Vagina (tissue), 2 donors: ENCODE measurements around the gene SLC13A5. TPM values are rescaled to one million over a fixed set of nuclear protein-coding genes. Genes with fewer than 3 reads are reported as not detected.

ENCODE experiments used
- DNase-seq, 2 donors: peaks; one replicate each; pipeline ENCODE4 v3.0.0-alpha.2; 2017; ENCODE audit errors: extremely low spot score in 2 of 2
- H3K27ac ChIP-seq: fragments of 200-600 bp; sonication (generic); one replicate; pipeline ENCODE4 v1.5.1; 2019
- H3K27me3 ChIP-seq: fragments of 200-600 bp; sonication (generic); one replicate; pipeline ENCODE4 v1.5.1; 2019
- H3K36me3 ChIP-seq, 2 donors: fragments of 200-600 bp; sonication (generic); one replicate each; pipeline ENCODE4 v1.5.1; 2017 to 2019
- H3K4me1 ChIP-seq: fragments of 200-600 bp; sonication (generic); one replicate; pipeline ENCODE4 v1.5.1; 2019
- H3K4me3 ChIP-seq, 2 donors: fragments of 200-600 bp; sonication (generic); 1 replicate in 1 of 2; 2 replicates in 1 of 2; pipeline ENCODE4 v1.5.1; 2016 to 2019
- H3K9me3 ChIP-seq: fragments of 200-600 bp; sonication (generic); one replicate; pipeline ENCODE4 v1.5.1; 2019
- POLR2A ChIP-seq, 2 donors: fragments of 450-650 bp; IDR thresholded peaks; one replicate each; pipeline ENCODE4 v1.6.1; 2017; ENCODE audit warnings: antibody characterized with exemption in 2 of 2, mild to moderate bottlenecking in 2 of 2, moderate library complexity in 2 of 2
- POLR2AphosphoS5 ChIP-seq, 2 donors: sonication (generic); formaldehyde crosslinking; IDR thresholded peaks; one replicate each; pipeline ENCODE4 v1.9.0; 2017; ENCODE audit warnings: antibody characterized with exemption in 2 of 2, mild to moderate bottlenecking in 2 of 2, low read depth in 1 of 2; ENCODE audit not compliant: insufficient read depth in 1 of 2
- intact Hi-C: fragments of 100-400 bp; cut with DNase I; formaldehyde crosslinking; loops from one replicate; pipeline ENCODE4 v1.15.1; 2023
- total RNA-seq: library from RNA; depleted of rRNA; stranded (reverse); fragments of >200 nt; gene quantifications from one replicate; pipeline ENCODE4 v1.2.3, GENCODE V29; 2016
- TF ChIP-seq, protein P1 (sequence below), 3 experiments: fragments of 450-650 bp in 2 of 3; fragments of 200-600 bp in 1 of 3; sonication (generic) in 1 of 3; IDR thresholded peaks; one replicate each; pipeline ENCODE4 v1.5.1; 2017 to 2019; ENCODE audit warnings: antibody characterized with exemption in 3 of 3, mild to moderate bottlenecking in 2 of 3, moderate library complexity in 2 of 3

The SLC13A5 gene
- total RNA-seq, 1 donor from 2014 or later: 1.7 TPM

- intact Hi-C loops: no loop called here
- H3K27ac ChIP-seq: no peak overlapping the region
- H3K9me3 ChIP-seq: no peaks in the 10 kb centered on the region
- TF ChIP-seq, protein P1, sequence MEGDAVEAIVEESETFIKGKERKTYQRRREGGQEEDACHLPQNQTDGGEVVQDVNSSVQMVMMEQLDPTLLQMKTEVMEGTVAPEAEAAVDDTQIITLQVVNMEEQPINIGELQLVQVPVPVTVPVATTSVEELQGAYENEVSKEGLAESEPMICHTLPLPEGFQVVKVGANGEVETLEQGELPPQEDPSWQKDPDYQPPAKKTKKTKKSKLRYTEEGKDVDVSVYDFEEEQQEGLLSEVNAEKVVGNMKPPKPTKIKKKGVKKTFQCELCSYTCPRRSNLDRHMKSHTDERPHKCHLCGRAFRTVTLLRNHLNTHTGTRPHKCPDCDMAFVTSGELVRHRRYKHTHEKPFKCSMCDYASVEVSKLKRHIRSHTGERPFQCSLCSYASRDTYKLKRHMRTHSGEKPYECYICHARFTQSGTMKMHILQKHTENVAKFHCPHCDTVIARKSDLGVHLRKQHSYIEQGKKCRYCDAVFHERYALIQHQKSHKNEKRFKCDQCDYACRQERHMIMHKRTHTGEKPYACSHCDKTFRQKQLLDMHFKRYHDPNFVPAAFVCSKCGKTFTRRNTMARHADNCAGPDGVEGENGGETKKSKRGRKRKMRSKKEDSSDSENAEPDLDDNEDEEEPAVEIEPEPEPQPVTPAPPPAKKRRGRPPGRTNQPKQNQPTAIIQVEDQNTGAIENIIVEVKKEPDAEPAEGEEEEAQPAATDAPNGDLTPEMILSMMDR (IDR thresholded peaks at IDR 0.05): no peak
- TF ChIP-seq POLR2AphosphoS5 (IDR thresholded peaks at IDR 0.05; ENCODE audit: insufficient read depth in 1 of 2, low read depth in 1 of 2): no peak
- no peaks in the 10 kb centered on the region for H3K27me3 ChIP-seq
- no peak overlapping the region for H3K4me3 ChIP-seq
- no peak for DNase-seq
- no peaks in the 10 kb centered on the region for H3K4me1 ChIP-seq
- H3K36me3 ChIP-seq: no peaks in the 10 kb centered on the region
Observed at GRCh38 chr17:6691546-6691945, 21.6 kb downstream of the SLC13A5 start.

DNA sequence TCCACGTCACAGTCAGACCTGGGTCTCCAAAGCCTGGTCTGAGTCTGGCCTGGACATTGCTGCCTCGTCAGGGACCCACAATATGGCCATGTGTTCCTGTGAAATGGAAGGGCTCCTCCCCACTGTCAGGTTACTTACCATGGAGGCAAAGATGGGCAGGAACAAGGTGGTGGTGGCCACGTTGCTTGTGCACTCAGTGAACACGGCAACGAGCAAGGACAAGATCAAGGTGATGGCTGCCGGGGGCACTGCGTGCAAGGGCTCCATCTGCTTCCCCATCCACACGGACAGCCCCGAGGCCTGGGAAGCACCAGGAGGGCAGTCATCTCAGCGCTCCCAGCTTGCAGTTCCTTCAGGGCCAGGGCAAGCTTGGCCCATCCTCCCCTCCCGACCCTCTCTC is 22.5 kb downstream of the SLC13A5 start:
- no peaks in the 10 kb centered on the region for H3K36me3 ChIP-seq
- H3K27me3 ChIP-seq: no peaks in the 10 kb centered on the region
- H3K4me1 ChIP-seq: no peaks in the 10 kb centered on the region
- DNase-seq: no peak
- H3K4me3 ChIP-seq: no peak overlapping the region
- TF ChIP-seq POLR2AphosphoS5 (IDR thresholded peaks at IDR 0.05; ENCODE audit: insufficient read depth in 1 of 2, low read depth in 1 of 2) (no peak), POLR2A (IDR thresholded peaks at IDR 0.05) (no peak)
- TF ChIP-seq, protein P1 (IDR thresholded peaks at IDR 0.05): no peak
- no peaks in the 10 kb centered on the region for H3K9me3 ChIP-seq
- intact Hi-C loops: no loop called here
- H3K27ac ChIP-seq: no peak overlapping the region

GRCh38 chr17:6688944-6689343 is 24.2 kb downstream of the SLC13A5 start:
- intact Hi-C loops: no loop called here
- Histone ChIP-seq H3K4me1 (no peaks in the 10 kb centered on the region), H3K27ac (no peak overlapping the region), H3K4me3 (no peak overlapping the region), H3K27me3 (no peaks in the 10 kb centered on the region), H3K9me3 (no peaks in the 10 kb centered on the region), H3K36me3 (no peaks in the 10 kb centered on the region)
- TF ChIP-seq, protein P1 (IDR thresholded peaks at IDR 0.05): no peak
- no peak for TF ChIP-seq POLR2AphosphoS5 (IDR thresholded peaks at IDR 0.05; ENCODE audit: insufficient read depth in 1 of 2, low read depth in 1 of 2)
- no peak for TF ChIP-seq POLR2A (IDR thresholded peaks at IDR 0.05)
- no peak for DNase-seq

DNA sequence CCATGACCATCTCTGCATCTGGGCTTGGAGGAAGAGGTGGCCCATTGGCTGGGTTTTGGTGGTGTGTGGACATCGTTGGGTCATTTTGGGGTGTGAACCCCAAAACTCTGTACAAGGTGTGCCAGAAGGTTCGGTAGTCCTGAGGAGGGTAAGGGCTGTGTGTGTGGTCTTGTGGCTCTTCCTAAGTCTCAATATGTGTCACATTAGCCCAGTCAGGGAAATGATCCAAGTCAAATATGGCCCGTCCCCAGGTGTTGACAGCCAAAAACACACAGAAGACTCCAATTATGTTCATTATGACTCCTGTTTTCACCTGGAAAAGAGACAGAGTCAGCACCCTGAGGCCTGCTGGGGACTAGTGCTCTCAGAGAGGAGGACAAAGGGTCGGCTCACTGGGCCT is 27.1 kb downstream of the SLC13A5 start:
- no peak overlapping the region for H3K27ac ChIP-seq
- no peaks in the 10 kb centered on the region for H3K9me3 ChIP-seq
- H3K27me3 ChIP-seq: no peaks in the 10 kb centered on the region
- H3K4me3 ChIP-seq: no peak overlapping the region
- TF ChIP-seq POLR2A (IDR thresholded peaks at IDR 0.05) (no peak), POLR2AphosphoS5 (IDR thresholded peaks at IDR 0.05; ENCODE audit: insufficient read depth in 1 of 2, low read depth in 1 of 2) (no peak)
- TF ChIP-seq, protein P1 (IDR thresholded peaks at IDR 0.05): no peak
- no peak for DNase-seq
- H3K4me1 ChIP-seq: no peaks in the 10 kb centered on the region
- H3K36me3 ChIP-seq: no peaks in the 10 kb centered on the region
- intact Hi-C loops: no loop called here

DNA sequence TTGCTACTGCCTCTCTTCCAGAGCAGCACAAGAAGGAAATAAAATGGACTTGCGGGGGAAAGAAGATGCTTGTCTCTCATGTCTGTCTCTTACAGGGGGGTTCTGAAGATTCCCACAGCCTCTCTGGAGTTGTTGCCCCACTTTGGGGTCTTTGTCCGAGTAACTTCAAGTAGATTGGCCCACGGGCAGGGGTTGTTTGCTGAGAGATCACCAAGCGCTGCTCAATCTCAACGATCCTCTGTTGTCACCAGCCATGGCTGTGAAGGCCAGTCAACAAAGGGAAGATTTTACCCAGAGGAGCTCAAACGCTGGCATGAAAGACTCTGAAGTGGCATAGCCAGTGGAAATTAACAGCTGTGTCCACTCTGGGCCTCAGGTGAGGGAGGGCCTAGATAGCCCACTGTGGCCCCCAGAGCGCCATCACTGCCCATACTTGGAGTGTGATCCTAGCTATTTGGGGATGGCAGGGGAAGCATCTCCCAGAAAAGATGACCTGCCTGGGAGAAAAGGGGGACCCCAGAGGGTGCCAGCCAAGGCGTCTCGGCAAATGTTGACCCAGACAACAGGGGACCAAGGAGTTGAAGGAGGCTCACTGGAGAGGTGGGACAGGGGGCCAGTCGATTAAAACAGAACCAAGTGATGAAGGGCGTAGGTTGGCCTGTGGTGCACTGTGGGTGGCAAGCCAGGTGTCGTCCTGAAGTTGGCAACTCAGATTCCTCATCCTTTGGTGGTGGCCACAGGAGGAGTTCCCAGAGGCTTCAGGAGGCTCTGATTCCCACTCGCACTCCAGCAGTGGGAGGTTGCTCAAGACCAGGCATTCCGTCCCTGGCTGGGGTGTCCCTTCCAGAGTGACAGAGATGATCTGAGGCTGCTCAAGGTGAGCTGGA is 28.0 kb downstream of the SLC13A5 start:
- H3K4me3 ChIP-seq: no peak overlapping the region
- intact Hi-C loops: no loop called here
- H3K9me3 ChIP-seq: no peaks in the 10 kb centered on the region
- H3K27ac ChIP-seq: no peak overlapping the region
- no peaks in the 10 kb centered on the region for H3K4me1 ChIP-seq
- H3K27me3 ChIP-seq: no peaks in the 10 kb centered on the region
- TF ChIP-seq POLR2A (IDR thresholded peaks at IDR 0.05): no peak
- TF ChIP-seq, protein P1 (IDR thresholded peaks at IDR 0.05): no peak
- no peak for TF ChIP-seq POLR2AphosphoS5 (IDR thresholded peaks at IDR 0.05; ENCODE audit: insufficient read depth in 1 of 2, low read depth in 1 of 2)
- no peaks in the 10 kb centered on the region for H3K36me3 ChIP-seq
- DNase-seq: no peak
